HCT116 (cell line): ENCODE data around the gene SLC6A2. TPM values are rescaled to one million over a fixed set of nuclear protein-coding genes. Genes with fewer than 3 reads are reported as not detected.

Source experiments
- ATAC-seq: fragments of 200-7000 bp; cut with Tn5 transposase; 2 replicates; pipeline ENCODE4 v1.9.1; 2020; ENCODE audit warnings: mild to moderate bottlenecking, moderate library complexity
- BruUV-seq: library from RNA; stranded (reverse); fragments of 400-500 nt; replicated peaks from 2 replicates; lab custom pipeline; 2021; lab: Mats Ljungman, UMichigan
- CTCF ChIA-PET: fragments of 300-600 bp; sonication (Branson Sonifier 250); formaldehyde crosslinking; loops from one replicate; lab custom pipeline; 2021; ENCODE audit warnings: antibody characterized with exemption; lab: Charles Lee
- POLR2A ChIA-PET: fragments of 300-600, 350-600 bp; sonication (Branson Sonifier 250); formaldehyde crosslinking; loops from one replicate; lab custom pipeline; 2021; ENCODE audit warnings: antibody characterized with exemption; lab: Charles Lee
- RAD21 ChIA-PET, 2 experiments: fragments of 300-600 bp; sonication (Branson Sonifier 250); formaldehyde crosslinking; loops; one replicate each; lab custom pipeline; 2023; ENCODE audit warnings: low total read pairs in 2 of 2; ENCODE audit not compliant: uncharacterized antibody in 2 of 2, unreplicated experiment in 2 of 2, low non-redundant PET in 1 of 2; lab: Charles Lee
- DNase-seq: peaks from one replicate; pipeline ENCODE4 v3.0.0-alpha.2; 2010; ENCODE audit warnings: low read depth, low spot score
- H2AFZ ChIP-seq: fragments of 200-600 bp; shearing (Covaris generic), sonication (generic); 2 replicates; pipeline ENCODE4 v1.6.1; 2017; ENCODE audit warnings: low read depth, mixed run types, mixed read lengths, antibody characterized with exemption, low read length; ENCODE audit not compliant: poor library complexity, severe bottlenecking
- H3K27ac ChIP-seq: 2 replicates; pipeline ENCODE4 v1.5.1; 2012; ENCODE audit warnings: low read depth, low read length
- H3K27me3 ChIP-seq: fragments of 200-600 bp; sonication (generic); 2 replicates; pipeline ENCODE4 v1.6.1; 2016; ENCODE audit warnings: mixed run types, low read length, mixed read lengths; ENCODE audit not compliant: insufficient read depth
- H3K36me3 ChIP-seq, 2 experiments: fragments of 200-500 bp in 1 of 2; fragments of 200-600 bp in 1 of 2; sonication (Bioruptor generic) in 1 of 2; sonication (generic) in 1 of 2; 2 replicates each; pipeline versions ENCODE4 v1.5.1 to v1.6.1; 2014 to 2016; ENCODE audit warnings: low read length in 2 of 2, inconsistent platforms in 1 of 2, mixed read lengths in 1 of 2, mixed run types in 1 of 2; ENCODE audit not compliant: insufficient read depth in 2 of 2, control insufficient read depth in 1 of 2
- H3K4me1 ChIP-seq, 2 experiments: fragments of 200-600 bp in 1 of 2; sonication (generic) in 1 of 2; 2 replicates each; pipeline versions ENCODE4 v1.5.1 to v1.6.1; 2012 to 2017; ENCODE audit warnings: low read length in 2 of 2, inconsistent platforms in 1 of 2, mild to moderate bottlenecking in 1 of 2, mixed read lengths in 1 of 2, mixed run types in 1 of 2, moderate library complexity in 1 of 2; ENCODE audit not compliant: insufficient read depth in 2 of 2, control insufficient read depth in 1 of 2
- H3K4me2 ChIP-seq: fragments of 200-600 bp; sonication (generic); 2 replicates; pipeline ENCODE4 v1.6.1; 2017; ENCODE audit warnings: mixed run types, low read length, mixed read lengths
- H3K4me3 ChIP-seq, 2 experiments: fragments of 200-600 bp in 1 of 2; sonication (generic) in 1 of 2; replicated peaks in 1 of 2; 2 replicates each; pipeline ENCODE4 v1.5.1; 2011 to 2016; ENCODE audit warnings: low read length in 2 of 2, control low read depth in 1 of 2, low read depth in 1 of 2, mild to moderate bottlenecking in 1 of 2, mixed read lengths in 1 of 2, mixed run types in 1 of 2
- H3K79me2 ChIP-seq: fragments of 200-600 bp; sonication (generic); 2 replicates; pipeline ENCODE4 v1.6.1; 2017; ENCODE audit warnings: mild to moderate bottlenecking, mixed run types, low read length, moderate library complexity, mixed read lengths; ENCODE audit not compliant: insufficient read depth
- H3K9ac ChIP-seq: fragments of 200-600 bp; sonication (generic); 2 replicates; pipeline ENCODE4 v1.6.1; 2016; ENCODE audit warnings: low read length, mixed read lengths
- H3K9me2 ChIP-seq: fragments of 200-600 bp; sonication (generic), shearing (Covaris generic); 2 replicates; pipeline ENCODE4 v1.6.1; 2017; ENCODE audit warnings: mixed run types, mild to moderate bottlenecking, moderate library complexity; ENCODE audit not compliant: insufficient read depth
- H3K9me3 ChIP-seq, 2 experiments: fragments of 200-500 bp in 1 of 2; fragments of 200-600 bp in 1 of 2; sonication (Bioruptor generic) in 1 of 2; sonication (generic) in 1 of 2; 2 replicates each; pipeline ENCODE4 v1.6.1; 2014 to 2017; ENCODE audit warnings: low read length in 2 of 2, mixed read lengths in 2 of 2, inconsistent platforms in 1 of 2, low read depth in 1 of 2, mild to moderate bottlenecking in 1 of 2, mixed run types in 1 of 2, moderate library complexity in 1 of 2; ENCODE audit not compliant: control insufficient read depth in 1 of 2, insufficient read depth in 1 of 2
- H4K20me1 ChIP-seq: fragments of 200-600 bp; sonication (generic), shearing (Covaris generic); 2 replicates; pipeline ENCODE4 v1.6.1; 2017; ENCODE audit warnings: mixed run types, mild to moderate bottlenecking, moderate library complexity; ENCODE audit not compliant: insufficient read depth
- ATF3 ChIP-seq: IDR thresholded peaks from 2 replicates; pipeline ENCODE4 v1.6.1; 2012
- CBX3 ChIP-seq: IDR thresholded peaks from 2 replicates; pipeline ENCODE4 v1.6.1; 2012; ENCODE audit warnings: low read depth
- EGR1 ChIP-seq: IDR thresholded peaks from 2 replicates; pipeline ENCODE4 v1.6.1; 2012; ENCODE audit warnings: low read depth
- ELF1 ChIP-seq: IDR thresholded peaks from 2 replicates; pipeline ENCODE4 v1.6.1; 2012; ENCODE audit warnings: low read depth, borderline replicate concordance
- EZH2 ChIP-seq: fragments of 200-600 bp; sonication (generic); IDR thresholded peaks from 2 replicates; pipeline ENCODE4 v1.6.1; 2017; ENCODE audit warnings: antibody characterized with exemption, mixed run types
- FOSL1 ChIP-seq: IDR thresholded peaks from 2 replicates; pipeline ENCODE4 v1.6.1; 2012; ENCODE audit warnings: low read depth
- JUND ChIP-seq: IDR thresholded peaks from 2 replicates; pipeline ENCODE4 v1.6.1; 2012
- POLR2AphosphoS5 ChIP-seq: IDR thresholded peaks from 2 replicates; pipeline ENCODE4 v1.6.1; 2011; ENCODE audit warnings: mild to moderate bottlenecking, low read depth, low read length, moderate library complexity
- SRF ChIP-seq: IDR thresholded peaks from 2 replicates; pipeline ENCODE4 v1.6.1; 2012; ENCODE audit warnings: low read depth
- TCF7L2 ChIP-seq: IDR thresholded peaks from 2 replicates; pipeline ENCODE4 v1.7.0; 2011; ENCODE audit warnings: borderline replicate concordance, inconsistent platforms; ENCODE audit not compliant: insufficient read depth, insufficient read length; ENCODE audit errors: extremely low read depth
- YY1 ChIP-seq: IDR thresholded peaks from 2 replicates; pipeline ENCODE4 v1.6.1; 2011; ENCODE audit warnings: low read length, low read depth, moderate library complexity, mild to moderate bottlenecking; ENCODE audit not compliant: insufficient replicate concordance; ENCODE audit errors: extremely low read depth
- ZFX ChIP-seq: fragments of 450-650 bp; IDR thresholded peaks from 2 replicates; pipeline ENCODE4 v1.6.1; 2017
- ZNF274 ChIP-seq: fragments of 200-500 bp; sonication (Bioruptor generic); IDR thresholded peaks from 2 replicates; pipeline ENCODE4 v1.6.1; 2014; ENCODE audit warnings: mild to moderate bottlenecking, low read depth, low read length, inconsistent platforms
- intact Hi-C: fragments of 100-400 bp; cut with micrococcal nuclease; formaldehyde crosslinking; loops from 2 replicates; pipeline ENCODE4 v1.10.0; 2022
- total RNA-seq: library from RNA; stranded (reverse); gene quantifications from one replicate; pipeline ENCODE4 v1.2.1, GENCODE V29; 2021; ENCODE audit not compliant: unreplicated experiment

SLC6A2 gene
- total RNA-seq, 1 experiment from 2014 or later, result not detected

- H3K9me2 ChIP-seq, result no peaks in the 10 kb centered on the region
- TF ChIP-seq FOSL1 (no peak), EZH2 (no peak), ZNF274 (no peak)
- TF ChIP-seq, all 23 proteins: peak for 0
- intact Hi-C loops, result loop anchor here (5.0 kb wide), 1 partner anchor 78 kb away; no protein-coding TSS in a partner anchor
- ATAC-seq (no peak), DNase-seq (no peak)
- ChIA-PET RAD21 (no interaction called here), POLR2A (no interaction called here), CTCF (interaction anchor here (1.4 kb wide), 1 partner anchor 160 kb away, joined by 5 read pairs; no protein-coding TSS in a partner anchor)
- Histone ChIP-seq H3K27me3 (0 out of 2 replicates have a peak, but pooled peaks cover 5% of the 10 kb centered on the region), H4K20me1 (no peaks in the 10 kb centered on the region), H3K9me3 (no peaks in the 10 kb centered on the region), H2AFZ (no peak overlapping the region), H3K79me2 (no peaks in the 10 kb centered on the region), H3K9ac (no peak overlapping the region), H3K4me1 (peaks cover 0 to 10% of the 10 kb centered on the region in 2 experiments; a peak in 3 of 4 replicates), H3K4me3 (no peak overlapping the region), H3K36me3 (no peaks in the 10 kb centered on the region), H3K27ac (no peak overlapping the region), H3K4me2 (no peak overlapping the region)
- BruUV-seq, result no TSS peak
Observed at GRCh38 chr16:55624696-55625095, 31.1 kb upstream of the SLC6A2 start.

DNA sequence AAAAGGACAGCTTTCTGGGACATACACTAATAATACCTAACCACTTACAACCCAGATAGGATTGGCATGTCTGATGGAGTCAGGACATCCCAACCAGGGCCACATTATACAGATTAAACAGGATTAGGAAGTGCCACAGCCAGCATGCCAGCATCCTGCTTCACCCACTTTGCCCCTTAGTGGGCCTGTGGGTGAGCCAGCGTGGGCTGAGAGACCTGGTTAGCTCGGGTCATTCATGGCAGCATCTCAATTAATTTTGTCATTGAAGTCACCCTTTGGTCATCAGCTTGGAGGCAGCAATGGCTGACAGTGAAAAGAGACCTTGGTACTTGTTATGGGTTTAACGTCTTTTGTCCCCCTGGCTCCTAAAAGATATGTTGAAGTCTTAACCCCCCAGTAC is 29.9 kb upstream of the SLC6A2 start:
- intact Hi-C loops, result no loop called here
- H3K4me1 ChIP-seq, result peaks cover 0 to 10% of the 10 kb centered on the region in 2 experiments; a peak in 3 of 4 replicates
- ChIA-PET CTCF (no interaction called here), RAD21 (no interaction called here), POLR2A (no interaction called here)
- no peaks in the 10 kb centered on the region for H3K36me3 ChIP-seq
- no peaks in the 10 kb centered on the region for H3K79me2 ChIP-seq
- H3K9me2 ChIP-seq, result no peaks in the 10 kb centered on the region
- 0 out of 2 replicates have a peak, but pooled peaks cover 5% of the 10 kb centered on the region for H3K27me3 ChIP-seq
- no peaks in the 10 kb centered on the region for H4K20me1 ChIP-seq
- H3K4me3 ChIP-seq, result no peak overlapping the region
- H3K4me2 ChIP-seq, result no peak overlapping the region
- H3K9ac ChIP-seq, result no peak overlapping the region
- H3K27ac ChIP-seq, result no peak overlapping the region
- ATAC-seq, result no peak
- no peaks in the 10 kb centered on the region for H3K9me3 ChIP-seq
- DNase-seq, result no peak
- TF ChIP-seq JUND (no peak), EGR1 (no peak), POLR2AphosphoS5 (no peak), YY1 (no peak), ELF1 (no peak), SRF (no peak), TCF7L2 (no peak), ATF3 (no peak), FOSL1 (no peak), ZFX (no peak), CBX3 (no peak)
- no TSS peak for BruUV-seq
- H2AFZ ChIP-seq, result no peak overlapping the region
